ENCODE measurements around the gene CATSPERE.

DNA sequence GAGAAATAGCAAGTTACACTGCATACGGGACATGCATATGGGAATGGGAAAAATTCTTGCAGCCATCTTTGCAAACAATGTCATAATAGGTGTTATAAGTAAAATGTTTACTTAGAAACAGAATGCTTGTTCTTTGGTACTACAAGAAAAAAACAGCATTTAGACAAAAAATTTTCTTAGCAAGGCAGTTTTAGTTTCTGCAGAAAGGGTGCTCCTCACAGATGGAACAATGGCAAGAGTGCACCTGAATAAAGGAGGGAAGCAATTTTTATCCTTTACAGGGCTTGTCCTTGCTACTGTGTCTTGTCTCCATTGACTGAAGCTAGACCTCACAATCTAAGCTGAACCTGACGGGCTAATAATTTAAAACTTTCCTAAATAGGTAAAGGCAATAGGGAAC, 112.7 kb downstream of the CATSPERE start:
- TF ChIP-seq POLR2A (IDR thresholded peaks at IDR 0.05) (no peak), EP300 (IDR thresholded peaks at IDR 0.05) (no peak), POLR2AphosphoS5 (IDR thresholded peaks at IDR 0.05) (no peak)
- TF ChIP-seq, protein P1, sequence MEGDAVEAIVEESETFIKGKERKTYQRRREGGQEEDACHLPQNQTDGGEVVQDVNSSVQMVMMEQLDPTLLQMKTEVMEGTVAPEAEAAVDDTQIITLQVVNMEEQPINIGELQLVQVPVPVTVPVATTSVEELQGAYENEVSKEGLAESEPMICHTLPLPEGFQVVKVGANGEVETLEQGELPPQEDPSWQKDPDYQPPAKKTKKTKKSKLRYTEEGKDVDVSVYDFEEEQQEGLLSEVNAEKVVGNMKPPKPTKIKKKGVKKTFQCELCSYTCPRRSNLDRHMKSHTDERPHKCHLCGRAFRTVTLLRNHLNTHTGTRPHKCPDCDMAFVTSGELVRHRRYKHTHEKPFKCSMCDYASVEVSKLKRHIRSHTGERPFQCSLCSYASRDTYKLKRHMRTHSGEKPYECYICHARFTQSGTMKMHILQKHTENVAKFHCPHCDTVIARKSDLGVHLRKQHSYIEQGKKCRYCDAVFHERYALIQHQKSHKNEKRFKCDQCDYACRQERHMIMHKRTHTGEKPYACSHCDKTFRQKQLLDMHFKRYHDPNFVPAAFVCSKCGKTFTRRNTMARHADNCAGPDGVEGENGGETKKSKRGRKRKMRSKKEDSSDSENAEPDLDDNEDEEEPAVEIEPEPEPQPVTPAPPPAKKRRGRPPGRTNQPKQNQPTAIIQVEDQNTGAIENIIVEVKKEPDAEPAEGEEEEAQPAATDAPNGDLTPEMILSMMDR (IDR thresholded peaks at IDR 0.05), result no peak
